AG04450 (cell line): Measurements from ENCODE around the gene ALOX12. TPM values are rescaled to one million over a fixed set of nuclear protein-coding genes. Genes with fewer than 3 reads are reported as not detected.

Source experiments
- CTCF ChIA-PET: fragments of 300-600, 350-600 bp; formaldehyde crosslinking; extraction: SDS; loops from one replicate; lab custom pipeline; 2022; ENCODE audit warnings: antibody characterized with exemption, inconsistent platforms; lab: Charles Lee
- POLR2A ChIA-PET: fragments of 350-600 bp; formaldehyde crosslinking; extraction: SDS; loops from one replicate; lab custom pipeline; 2021; ENCODE audit warnings: antibody characterized with exemption, inconsistent platforms; lab: Yijun Ruan, JAX
- DNase-seq: peaks from one replicate; pipeline ENCODE4 v3.0.0-alpha.2; 2011; ENCODE audit warnings: low read depth, low spot score
- H3K27ac ChIP-seq: one replicate; pipeline ENCODE4 v1.5.1; 2012; ENCODE audit warnings: low read depth, low read length, control low read depth
- H3K27me3 ChIP-seq: one replicate; pipeline ENCODE4 v1.6.0; 2012; ENCODE audit warnings: low read length; ENCODE audit not compliant: control insufficient read depth, insufficient read depth
- H3K4me3 ChIP-seq: 2 replicates; pipeline ENCODE4 v1.5.1; 2011; ENCODE audit warnings: mild to moderate bottlenecking, low read depth, low read length, control low read depth
- H3K9me3 ChIP-seq: 2 replicates; pipeline ENCODE4 v1.5.1; 2012; ENCODE audit warnings: low read length; ENCODE audit not compliant: control insufficient read depth, insufficient read depth
- polyA plus RNA-seq: library from polyadenylated mRNA; depleted of rRNA; stranded (reverse); fragments of >200 nt; gene quantifications from 2 replicates; pipeline ENCODE4 v1.2.3, GENCODE V29; 2011
- TF ChIP-seq, protein P1 (sequence below): IDR thresholded peaks from 2 replicates; pipeline ENCODE4 v1.5.1; 2011; ENCODE audit warnings: low read depth, low read length, control low read depth, inconsistent platforms

Gene ALOX12
- polyA plus RNA-seq, 1 experiment, result not detected

DNA sequence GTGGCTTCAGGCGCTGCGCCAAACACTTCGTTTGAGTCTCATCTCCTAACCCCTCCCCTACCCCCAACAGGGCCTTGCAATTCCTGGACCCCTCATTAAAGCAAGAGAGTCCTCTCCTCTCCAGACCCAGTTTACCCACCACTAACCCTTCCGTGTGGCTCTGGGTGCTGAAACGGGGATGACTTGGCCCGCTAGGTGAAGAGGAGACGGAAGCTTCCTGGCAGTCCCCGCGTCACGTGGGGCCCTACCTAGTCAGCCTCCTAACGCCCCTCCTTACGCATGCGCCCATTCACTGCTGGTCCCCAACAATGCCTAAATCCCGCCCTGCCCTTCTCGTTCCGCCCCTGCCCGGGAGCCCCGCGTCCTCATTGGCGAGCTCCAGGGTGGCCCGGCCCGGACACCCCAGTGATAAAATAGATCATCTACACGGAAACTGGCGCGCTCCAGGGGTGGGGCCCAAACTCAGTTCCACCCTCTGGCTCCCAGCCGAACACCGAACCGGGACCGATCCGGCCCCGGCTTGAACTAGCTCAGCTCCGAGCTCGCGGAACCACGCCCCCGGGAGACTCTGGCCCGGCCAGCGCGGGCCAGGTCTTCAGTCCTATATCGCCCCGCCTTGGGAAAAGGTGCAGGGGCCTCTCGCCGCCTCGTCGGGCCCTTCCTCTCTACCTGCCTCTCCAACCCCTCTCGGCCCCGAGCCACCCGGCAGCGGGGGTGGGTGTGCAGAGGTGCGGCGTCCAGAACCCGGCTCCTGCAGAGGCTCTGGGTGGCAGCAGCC is 39.9 kb downstream of the ALOX12 start, which contains the start of gene SLC16A13:
TSS of gene SLC16A13 (plus strand) at position 425 of the 778 bp plus-strand sequence. CDS start 368 bp downstream, outside the sequence.
- ChIA-PET POLR2A (interaction anchor here (0.6 kb wide), 2 partner anchors 147 to 184 kb away, joined by 3 read pairs; partner anchors contain the start of genes ACADVL and DLG4), CTCF (interaction anchor here (1.0 to 1.7 kb wide), 3 partner anchors 10 to 31 kb away, joined by 3 to 22 read pairs (median 4); partner anchors contain the start of gene BCL6B)
- H3K27ac ChIP-seq, result peak within 1 kb of the TSS; percentile 75
- TF ChIP-seq, protein P1, sequence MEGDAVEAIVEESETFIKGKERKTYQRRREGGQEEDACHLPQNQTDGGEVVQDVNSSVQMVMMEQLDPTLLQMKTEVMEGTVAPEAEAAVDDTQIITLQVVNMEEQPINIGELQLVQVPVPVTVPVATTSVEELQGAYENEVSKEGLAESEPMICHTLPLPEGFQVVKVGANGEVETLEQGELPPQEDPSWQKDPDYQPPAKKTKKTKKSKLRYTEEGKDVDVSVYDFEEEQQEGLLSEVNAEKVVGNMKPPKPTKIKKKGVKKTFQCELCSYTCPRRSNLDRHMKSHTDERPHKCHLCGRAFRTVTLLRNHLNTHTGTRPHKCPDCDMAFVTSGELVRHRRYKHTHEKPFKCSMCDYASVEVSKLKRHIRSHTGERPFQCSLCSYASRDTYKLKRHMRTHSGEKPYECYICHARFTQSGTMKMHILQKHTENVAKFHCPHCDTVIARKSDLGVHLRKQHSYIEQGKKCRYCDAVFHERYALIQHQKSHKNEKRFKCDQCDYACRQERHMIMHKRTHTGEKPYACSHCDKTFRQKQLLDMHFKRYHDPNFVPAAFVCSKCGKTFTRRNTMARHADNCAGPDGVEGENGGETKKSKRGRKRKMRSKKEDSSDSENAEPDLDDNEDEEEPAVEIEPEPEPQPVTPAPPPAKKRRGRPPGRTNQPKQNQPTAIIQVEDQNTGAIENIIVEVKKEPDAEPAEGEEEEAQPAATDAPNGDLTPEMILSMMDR, result 0 out of 2 replicates have a peak, but pooled peaks have one; percentile 7
- no peaks in the 10 kb centered on the region; the same call in 1 of the 2 replicates for H3K9me3 ChIP-seq
- peak within 1 kb of the TSS; percentile 84 for H3K4me3 ChIP-seq
- DNase-seq, result peak; percentile 83
- H3K27me3 ChIP-seq, result no peaks in the 10 kb centered on the region

DNA sequence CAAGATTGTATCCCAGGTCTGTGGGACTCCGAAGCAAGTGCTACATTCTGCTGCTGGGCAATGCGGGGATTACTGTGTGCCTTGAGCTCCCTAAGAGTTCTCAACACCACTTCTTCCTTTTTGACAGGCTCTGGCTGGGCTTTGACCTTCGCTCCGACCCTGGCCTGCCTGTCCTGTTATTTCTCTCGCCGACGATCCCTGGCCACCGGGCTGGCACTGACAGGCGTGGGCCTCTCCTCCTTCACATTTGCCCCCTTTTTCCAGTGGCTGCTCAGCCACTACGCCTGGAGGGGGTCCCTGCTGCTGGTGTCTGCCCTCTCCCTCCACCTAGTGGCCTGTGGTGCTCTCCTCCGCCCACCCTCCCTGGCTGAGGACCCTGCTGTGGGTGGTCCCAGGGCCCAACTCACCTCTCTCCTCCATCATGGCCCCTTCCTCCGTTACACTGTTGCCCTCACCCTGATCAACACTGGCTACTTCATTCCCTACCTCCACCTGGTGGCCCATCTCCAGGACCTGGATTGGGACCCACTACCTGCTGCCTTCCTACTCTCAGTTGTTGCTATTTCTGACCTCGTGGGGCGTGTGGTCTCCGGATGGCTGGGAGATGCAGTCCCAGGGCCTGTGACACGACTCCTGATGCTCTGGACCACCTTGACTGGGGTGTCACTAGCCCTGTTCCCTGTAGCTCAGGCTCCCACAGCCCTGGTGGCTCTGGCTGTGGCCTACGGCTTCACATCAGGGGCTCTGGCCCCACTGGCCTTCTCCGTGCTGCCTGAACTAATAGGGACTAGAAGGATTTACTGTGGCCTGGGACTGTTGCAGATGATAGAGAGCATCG is 42.4 kb downstream of the ALOX12 start:
- Histone ChIP-seq H3K4me3 (no peak overlapping the region), H3K27ac (no peak overlapping the region), H3K27me3 (peaks cover 13% of the 10 kb centered on the region), H3K9me3 (no peaks in the 10 kb centered on the region; the same call in 1 of the 2 replicates)
- TF ChIP-seq, protein P1, result no peak
- CTCF ChIA-PET, result interaction anchor here (0.8 to 1.2 kb wide), 2 partner anchors 8 to 17 kb away, joined by 4 to 9 read pairs; no protein-coding TSS in a partner anchor
- DNase-seq, result no peak
- POLR2A ChIA-PET, result no interaction called here

DNA sequence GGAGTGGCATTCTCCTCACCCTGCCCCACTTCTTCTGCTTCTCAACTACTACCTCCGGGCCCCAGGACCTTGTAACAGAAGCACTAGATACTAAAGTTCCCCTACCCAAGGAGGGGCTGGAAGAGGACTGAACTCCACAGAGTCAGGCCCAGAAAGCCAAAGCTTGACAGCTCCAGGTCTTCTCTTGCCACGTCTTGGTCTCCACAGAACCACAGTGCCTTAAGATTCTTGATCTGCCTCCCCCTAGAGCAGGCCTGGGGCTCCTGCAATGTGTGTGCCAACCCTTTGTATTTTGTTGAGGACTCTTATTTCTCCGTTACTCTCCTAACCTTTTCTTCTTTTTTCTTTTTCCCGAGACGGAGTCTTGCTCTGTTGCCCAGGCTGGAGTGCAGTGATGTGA is 44.0 kb downstream of the ALOX12 start:
- ChIA-PET POLR2A (no interaction called here), CTCF (interaction anchor here (1.7 kb wide), 1 partner anchor 137 kb away, joined by 5 read pairs; no protein-coding TSS in a partner anchor)
- peaks cover 23% of the 10 kb centered on the region for H3K27me3 ChIP-seq
- no peak overlapping the region for H3K27ac ChIP-seq
- H3K4me3 ChIP-seq, result no peak overlapping the region
- no peak for DNase-seq
- H3K9me3 ChIP-seq, result no peaks in the 10 kb centered on the region; the same call in 1 of the 2 replicates
- TF ChIP-seq, protein P1, result no peak

DNA sequence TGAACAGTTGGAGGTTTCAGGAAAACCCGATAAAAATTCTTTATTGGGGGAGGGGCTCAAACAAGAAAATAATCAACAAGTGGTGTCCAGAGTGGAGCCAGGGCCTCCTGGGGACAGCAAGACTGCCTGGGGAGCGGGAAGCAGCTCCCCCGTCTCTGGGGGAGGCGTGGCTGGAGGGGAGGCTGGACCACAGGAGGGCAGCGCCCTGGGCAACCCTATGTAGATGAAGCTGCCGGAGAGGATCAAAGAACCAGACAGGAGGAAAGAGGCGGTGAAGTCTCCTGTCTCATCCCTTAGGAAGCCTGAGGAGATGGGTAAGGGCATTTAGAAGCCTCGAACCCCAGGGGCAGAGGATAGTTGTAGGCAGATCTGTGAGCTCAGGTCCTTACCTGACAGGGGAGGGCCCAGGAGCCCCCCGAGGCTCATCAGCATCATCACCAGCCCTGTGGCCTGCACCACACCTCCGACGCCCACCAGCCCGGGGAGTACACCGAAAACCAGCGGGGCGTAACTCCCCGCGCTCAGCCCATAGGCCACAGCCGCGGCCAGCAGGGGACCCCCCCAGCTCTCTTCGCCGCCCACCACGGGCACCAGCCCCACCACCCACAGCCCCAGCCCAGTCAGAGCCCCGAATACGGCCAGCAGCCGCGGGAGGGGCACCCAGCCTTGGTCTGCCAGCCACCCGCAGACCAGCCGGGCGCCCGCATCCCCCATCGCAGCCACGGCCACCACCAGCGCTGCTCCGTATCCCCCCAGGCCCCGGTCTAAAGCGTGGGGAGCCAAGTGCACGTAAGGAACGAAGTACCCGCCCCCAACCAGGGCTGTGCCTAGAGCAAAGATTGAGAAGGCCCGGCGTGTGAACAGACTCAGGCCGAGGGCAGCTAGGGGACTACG is 46.0 kb downstream of the ALOX12 start:
- Histone ChIP-seq H3K27me3 (peaks cover 32% of the 10 kb centered on the region), H3K9me3 (no peaks in the 10 kb centered on the region; the same call in 1 of the 2 replicates), H3K4me3 (no peak overlapping the region), H3K27ac (no peak overlapping the region)
- DNase-seq, result no peak
- ChIA-PET CTCF (interaction anchor here (0.9 to 1.2 kb wide), 3 partner anchors 92 to 136 kb away, joined by 3 read pairs; no protein-coding TSS in a partner anchor), POLR2A (interaction anchor here (0.6 kb wide), 1 partner anchor 843 kb away, joined by 3 read pairs; no protein-coding TSS in a partner anchor)
- TF ChIP-seq, protein P1, result no peak
